ENCODE data around the gene LRCH3.

Gene LRCH3

DNA sequence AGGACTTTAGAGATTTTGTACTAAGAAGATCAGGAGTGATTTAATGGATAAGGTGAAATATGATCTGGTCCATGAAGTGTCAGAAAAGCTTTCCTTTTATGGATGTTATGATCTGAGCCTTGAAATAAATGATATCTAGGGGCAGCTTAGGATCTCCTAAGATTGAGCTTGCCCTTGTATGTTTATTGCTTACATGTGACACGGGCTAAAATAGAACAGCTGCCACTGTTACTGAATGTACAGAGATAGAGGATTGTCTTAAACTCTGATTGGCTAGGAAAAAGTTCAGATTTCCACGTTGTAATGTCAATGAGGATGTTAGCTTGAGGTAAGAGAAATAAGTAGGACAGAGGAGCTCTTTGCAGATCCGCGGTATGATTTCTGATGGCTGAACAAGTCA, 32.5 kb upstream of the LRCH3 start:
- no peaks in the 10 kb centered on the region for H3K9me3 ChIP-seq (ENCODE audit: insufficient read depth, low read length, severe bottlenecking)
- H3K4me1 ChIP-seq (ENCODE audit: insufficient read depth, low read length): no peaks in the 10 kb centered on the region
- peaks cover 38% of the 10 kb centered on the region for H3K36me3 ChIP-seq (ENCODE audit: insufficient read depth, low read length)
- no peak overlapping the region for H3K4me3 ChIP-seq (ENCODE audit: low read depth in 1 of 2, low read length in 2 of 2)
- TF ChIP-seq EZH2 (IDR thresholded peaks at IDR 0.05; ENCODE audit: borderline replicate concordance, low read depth, low read length, severe bottlenecking): no peak
- TF ChIP-seq, protein P1, sequence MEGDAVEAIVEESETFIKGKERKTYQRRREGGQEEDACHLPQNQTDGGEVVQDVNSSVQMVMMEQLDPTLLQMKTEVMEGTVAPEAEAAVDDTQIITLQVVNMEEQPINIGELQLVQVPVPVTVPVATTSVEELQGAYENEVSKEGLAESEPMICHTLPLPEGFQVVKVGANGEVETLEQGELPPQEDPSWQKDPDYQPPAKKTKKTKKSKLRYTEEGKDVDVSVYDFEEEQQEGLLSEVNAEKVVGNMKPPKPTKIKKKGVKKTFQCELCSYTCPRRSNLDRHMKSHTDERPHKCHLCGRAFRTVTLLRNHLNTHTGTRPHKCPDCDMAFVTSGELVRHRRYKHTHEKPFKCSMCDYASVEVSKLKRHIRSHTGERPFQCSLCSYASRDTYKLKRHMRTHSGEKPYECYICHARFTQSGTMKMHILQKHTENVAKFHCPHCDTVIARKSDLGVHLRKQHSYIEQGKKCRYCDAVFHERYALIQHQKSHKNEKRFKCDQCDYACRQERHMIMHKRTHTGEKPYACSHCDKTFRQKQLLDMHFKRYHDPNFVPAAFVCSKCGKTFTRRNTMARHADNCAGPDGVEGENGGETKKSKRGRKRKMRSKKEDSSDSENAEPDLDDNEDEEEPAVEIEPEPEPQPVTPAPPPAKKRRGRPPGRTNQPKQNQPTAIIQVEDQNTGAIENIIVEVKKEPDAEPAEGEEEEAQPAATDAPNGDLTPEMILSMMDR (IDR thresholded peaks at IDR 0.05; ENCODE audit: borderline replicate concordance, extremely low read depth, low read length, poor library complexity, severe bottlenecking): no peak
- H3K27me3 ChIP-seq (ENCODE audit: insufficient read depth, low read length, poor library complexity): no peaks in the 10 kb centered on the region
- no peak overlapping the region for H2AFZ ChIP-seq (ENCODE audit: low read depth, low read length)
- H4K20me1 ChIP-seq (ENCODE audit: insufficient read depth, low read length): peaks cover 3% of the 10 kb centered on the region; the same call in 1 of the 2 replicates
- DNase-seq (no peak), ATAC-seq (ENCODE audit: insufficient read depth, low read depth) (no peak)
- no peak overlapping the region for H3K4me2 ChIP-seq (ENCODE audit: insufficient read depth, low read length)
- peaks cover 24% of the 10 kb centered on the region for H3K79me2 ChIP-seq (ENCODE audit: insufficient read depth, low read length)
- no peak overlapping the region for H3K27ac ChIP-seq (ENCODE audit: low read length)
- H3K9ac ChIP-seq (ENCODE audit: low read depth, low read length): no peak overlapping the region

DNA sequence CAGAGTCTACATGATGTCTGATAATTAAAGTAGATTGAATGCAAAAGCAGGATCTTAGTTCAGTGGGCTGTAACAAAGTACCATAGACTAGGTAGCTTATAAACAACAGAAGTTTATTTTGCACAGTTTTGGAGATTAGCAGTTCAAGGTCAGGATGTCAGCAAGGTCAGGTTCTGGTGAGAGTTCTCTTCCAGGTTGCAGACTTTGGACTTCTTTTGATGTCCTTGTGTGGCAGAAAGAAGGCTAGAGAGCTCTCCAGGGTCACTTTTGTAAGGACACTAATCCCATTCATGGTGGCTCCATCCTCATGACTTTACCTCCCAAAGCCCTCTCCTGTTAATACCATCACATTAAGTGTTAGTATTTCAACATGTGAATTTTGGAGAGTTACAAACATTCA, 29.3 kb upstream of the LRCH3 start:
- Histone ChIP-seq H3K36me3 (ENCODE audit: insufficient read depth, low read length) (peaks cover 51% of the 10 kb centered on the region), H4K20me1 (ENCODE audit: insufficient read depth, low read length) (peaks cover 3% of the 10 kb centered on the region; the same call in 1 of the 2 replicates), H3K4me1 (ENCODE audit: insufficient read depth, low read length) (no peaks in the 10 kb centered on the region)

DNA sequence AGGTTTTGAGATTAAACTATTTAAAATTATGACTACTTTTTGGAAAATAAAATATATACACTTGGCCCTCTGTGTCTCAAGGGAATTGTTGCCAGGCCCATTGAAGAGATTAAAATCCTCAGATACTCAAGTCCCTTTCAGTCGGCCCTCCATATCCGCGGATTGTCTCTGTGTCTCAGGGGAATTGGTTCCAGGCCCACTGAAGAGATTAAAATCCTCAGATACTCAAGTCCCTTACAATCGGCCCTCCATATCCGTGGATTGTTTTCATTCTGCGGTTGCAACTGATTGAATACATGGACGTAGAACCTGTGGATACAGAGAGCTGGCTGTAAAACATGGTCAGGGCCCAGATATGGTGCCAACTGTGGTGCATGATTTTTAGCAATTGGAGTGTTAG, 15.7 kb upstream of the LRCH3 start:
- Histone ChIP-seq H3K36me3 (ENCODE audit: insufficient read depth, low read length) (peaks cover 76% of the 10 kb centered on the region), H3K9ac (ENCODE audit: low read depth, low read length) (no peak overlapping the region), H3K4me3 (ENCODE audit: low read depth in 1 of 2, low read length in 2 of 2) (no peak overlapping the region), H3K9me3 (ENCODE audit: insufficient read depth, low read length, severe bottlenecking) (no peaks in the 10 kb centered on the region), H3K4me2 (ENCODE audit: insufficient read depth, low read length) (no peak overlapping the region), H3K27ac (ENCODE audit: low read length) (no peak overlapping the region), H3K4me1 (ENCODE audit: insufficient read depth, low read length) (no peaks in the 10 kb centered on the region), H3K79me2 (ENCODE audit: insufficient read depth, low read length) (no peaks in the 10 kb centered on the region), H2AFZ (ENCODE audit: low read depth, low read length) (no peak overlapping the region), H4K20me1 (ENCODE audit: insufficient read depth, low read length) (no peaks in the 10 kb centered on the region), H3K27me3 (ENCODE audit: insufficient read depth, low read length, poor library complexity) (no peaks in the 10 kb centered on the region)
- no peak for ATAC-seq (ENCODE audit: insufficient read depth, low read depth)
- TF ChIP-seq, protein P1 (IDR thresholded peaks at IDR 0.05; ENCODE audit: borderline replicate concordance, extremely low read depth, low read length, poor library complexity, severe bottlenecking): no peak
- TF ChIP-seq EZH2 (IDR thresholded peaks at IDR 0.05; ENCODE audit: borderline replicate concordance, low read depth, low read length, severe bottlenecking): no peak
- DNase-seq: no peak

More for the DNA sequence above, 29.3 kb upstream of the LRCH3 start:
- DNase-seq (no peak), ATAC-seq (ENCODE audit: insufficient read depth, low read depth) (no peak)
- no peak overlapping the region for H3K27ac ChIP-seq (ENCODE audit: low read length)
- no peak overlapping the region for H3K4me2 ChIP-seq (ENCODE audit: insufficient read depth, low read length)
- no peak overlapping the region for H2AFZ ChIP-seq (ENCODE audit: low read depth, low read length)
- no peaks in the 10 kb centered on the region for H3K9me3 ChIP-seq (ENCODE audit: insufficient read depth, low read length, severe bottlenecking)
- H3K4me3 ChIP-seq (ENCODE audit: low read depth in 1 of 2, low read length in 2 of 2): no peak overlapping the region
- 0 out of 2 replicates have a peak, but pooled peaks cover 4% of the 10 kb centered on the region for H3K79me2 ChIP-seq (ENCODE audit: insufficient read depth, low read length)
- no peak for TF ChIP-seq EZH2 (IDR thresholded peaks at IDR 0.05; ENCODE audit: borderline replicate concordance, low read depth, low read length, severe bottlenecking)
- TF ChIP-seq, protein P1 (IDR thresholded peaks at IDR 0.05; ENCODE audit: borderline replicate concordance, extremely low read depth, low read length, poor library complexity, severe bottlenecking): no peak
- H3K9ac ChIP-seq (ENCODE audit: low read depth, low read length): no peak overlapping the region
- no peaks in the 10 kb centered on the region for H3K27me3 ChIP-seq (ENCODE audit: insufficient read depth, low read length, poor library complexity)

DNA sequence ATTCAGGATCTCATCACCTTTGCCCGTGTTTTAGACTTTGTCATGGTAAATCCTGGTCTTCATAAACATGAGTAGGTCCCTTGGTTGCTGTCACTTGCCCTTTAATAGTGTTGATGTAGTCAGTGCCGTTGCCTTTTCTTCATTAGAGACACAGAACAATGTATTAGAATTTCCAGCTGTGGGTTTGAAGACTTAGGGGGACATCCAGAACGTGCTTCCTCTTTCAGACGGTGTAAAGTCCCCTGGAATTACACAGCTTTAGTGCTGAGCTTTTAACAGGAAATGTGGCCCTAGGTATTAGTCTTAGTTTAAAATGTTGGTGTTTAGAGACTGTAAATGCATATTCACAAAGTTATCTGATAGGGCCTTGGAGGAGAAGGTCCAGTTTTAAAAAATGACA, 8.8 kb upstream of the LRCH3 start:
- H3K9me3 ChIP-seq (ENCODE audit: insufficient read depth, low read length, severe bottlenecking): no peaks in the 10 kb centered on the region
- no peak overlapping the region for H3K9ac ChIP-seq (ENCODE audit: low read depth, low read length)
- TF ChIP-seq EZH2 (IDR thresholded peaks at IDR 0.05; ENCODE audit: borderline replicate concordance, low read depth, low read length, severe bottlenecking): no peak
- TF ChIP-seq, protein P1 (IDR thresholded peaks at IDR 0.05; ENCODE audit: borderline replicate concordance, extremely low read depth, low read length, poor library complexity, severe bottlenecking): no peak
- H3K27ac ChIP-seq (ENCODE audit: low read length): no peak overlapping the region
- H3K4me2 ChIP-seq (ENCODE audit: insufficient read depth, low read length): no peak overlapping the region
- H3K4me1 ChIP-seq (ENCODE audit: insufficient read depth, low read length): no peaks in the 10 kb centered on the region
- H3K4me3 ChIP-seq (ENCODE audit: low read depth in 1 of 2, low read length in 2 of 2): no peak overlapping the region
- no peaks in the 10 kb centered on the region for H3K27me3 ChIP-seq (ENCODE audit: insufficient read depth, low read length, poor library complexity)
- no peaks in the 10 kb centered on the region for H4K20me1 ChIP-seq (ENCODE audit: insufficient read depth, low read length)
- H2AFZ ChIP-seq (ENCODE audit: low read depth, low read length): no peak overlapping the region
- no peaks in the 10 kb centered on the region for H3K79me2 ChIP-seq (ENCODE audit: insufficient read depth, low read length)
- DNase-seq (no peak), ATAC-seq (ENCODE audit: insufficient read depth, low read depth) (no peak)
- H3K36me3 ChIP-seq (ENCODE audit: insufficient read depth, low read length): peaks cover 36% of the 10 kb centered on the region
